CD14-positive monocyte (primary cell): ENCODE data around the gene SRPK1. TPM values are rescaled to one million over a fixed set of nuclear protein-coding genes. Genes with fewer than 3 reads are reported as not detected.
A peak's percentile ranks its signal among the peaks of the same experiment; 100 is the strongest.

ENCODE experiments used
- DNase-seq, 3 donors: peaks; one replicate each; pipeline ENCODE4 v3.0.0-alpha.2; 2011 to 2022
- H2AFZ ChIP-seq: 2 replicates; pipeline ENCODE4 v1.6.0; 2012; ENCODE audit warnings: mild to moderate bottlenecking, low read depth, low read length, inconsistent platforms; ENCODE audit not compliant: insufficient read depth, poor library complexity, severe bottlenecking
- H3K27ac ChIP-seq, 2 donors: 1 replicate in 1 of 2; 2 replicates in 1 of 2; pipeline ENCODE4 v1.5.1; 2012 to 2013; ENCODE audit warnings: low read length in 2 of 2, control low read depth in 1 of 2, inconsistent platforms in 1 of 2, low read depth in 1 of 2, mild to moderate bottlenecking in 1 of 2
- H3K27me3 ChIP-seq, 2 donors: one replicate each; pipeline versions ENCODE4 v1.6.0 to v1.6.1; 2011 to 2013; ENCODE audit warnings: low read length in 2 of 2; ENCODE audit not compliant: control insufficient read depth in 2 of 2, insufficient read depth in 2 of 2
- H3K36me3 ChIP-seq, 2 donors: replicated peaks in 1 of 2; 1 replicate in 1 of 2; 2 replicates in 1 of 2; pipeline versions ENCODE4 v1.5.1 to v1.6.1; 2012 to 2013; ENCODE audit warnings: low read length in 2 of 2, control low read depth in 1 of 2, inconsistent platforms in 1 of 2, mild to moderate bottlenecking in 1 of 2; ENCODE audit not compliant: insufficient read depth in 2 of 2, control insufficient read depth in 1 of 2
- H3K4me1 ChIP-seq, 2 donors: 1 replicate in 1 of 2; 2 replicates in 1 of 2; pipeline versions ENCODE4 v1.5.1 to v1.6.1; 2012 to 2013; ENCODE audit warnings: low read length in 2 of 2, control low read depth in 1 of 2, inconsistent platforms in 1 of 2, mild to moderate bottlenecking in 1 of 2, moderate library complexity in 1 of 2; ENCODE audit not compliant: insufficient read depth in 2 of 2, control insufficient read depth in 1 of 2
- H3K4me2 ChIP-seq: replicated peaks from 2 replicates; pipeline ENCODE3; 2012; ENCODE audit warnings: low read length, moderate library complexity, mild to moderate bottlenecking; ENCODE audit not compliant: poor library complexity, severe bottlenecking; ENCODE audit errors: extremely low read depth
- H3K4me3 ChIP-seq, 3 experiments: fragments of 200-600 bp in 1 of 3; sonication (generic) in 1 of 3; replicated peaks in 1 of 3; 1 replicate in 2 of 3; 2 replicates in 1 of 3; pipeline ENCODE4 v1.5.1; 2011 to 2013; ENCODE audit warnings: low read length in 3 of 3, mild to moderate bottlenecking in 3 of 3, control low read depth in 2 of 3, low read depth in 2 of 3, inconsistent platforms in 1 of 3, moderate library complexity in 1 of 3
- H3K79me2 ChIP-seq: 2 replicates; pipeline ENCODE4 v1.6.0; 2012; ENCODE audit warnings: mild to moderate bottlenecking, control low read depth, inconsistent platforms, low read length, moderate library complexity; ENCODE audit not compliant: insufficient read depth
- H3K9ac ChIP-seq: 2 replicates; pipeline ENCODE4 v1.6.0; 2017; ENCODE audit warnings: low read length, mild to moderate bottlenecking; ENCODE audit not compliant: insufficient read depth, poor library complexity, severe bottlenecking
- H3K9me3 ChIP-seq, 2 donors: replicated peaks in 1 of 2; 1 replicate in 1 of 2; 2 replicates in 1 of 2; pipeline versions ENCODE4 v1.5.1 to v1.6.1; 2012 to 2013; ENCODE audit warnings: low read length in 2 of 2, control low read depth in 1 of 2; ENCODE audit not compliant: control insufficient read depth in 1 of 2, insufficient read depth in 1 of 2
- H4K20me1 ChIP-seq: 2 replicates; pipeline ENCODE4 v1.6.0; 2012; ENCODE audit warnings: mild to moderate bottlenecking, low read length, control low read depth, moderate library complexity; ENCODE audit not compliant: insufficient read depth
- H3K27ac Mint-ChIP-seq, 7 donors: one replicate each; pipeline ENCODE4 v1.8.0; 2020; ENCODE audit warnings: mild to moderate bottlenecking in 7 of 7, mixed read lengths in 7 of 7, moderate library complexity in 6 of 7, inconsistent platforms in 2 of 7
- H3K27me3 Mint-ChIP-seq, 3 donors: one replicate each; pipeline ENCODE4 v1.8.0; 2021 to 2022; ENCODE audit warnings: low read depth in 3 of 3, mild to moderate bottlenecking in 3 of 3, mixed read lengths in 3 of 3, moderate library complexity in 3 of 3, inconsistent platforms in 1 of 3
- H3K36me3 Mint-ChIP-seq, 2 donors: one replicate each; pipeline ENCODE4 v1.8.0; 2020; ENCODE audit warnings: mixed read lengths in 2 of 2, inconsistent platforms in 1 of 2, mild to moderate bottlenecking in 1 of 2
- H3K4me1 Mint-ChIP-seq: one replicate; pipeline ENCODE4 v1.8.0; 2020; ENCODE audit warnings: mild to moderate bottlenecking, mixed read lengths
- H3K4me3 Mint-ChIP-seq, 2 donors: one replicate each; pipeline ENCODE4 v1.8.0; 2020; ENCODE audit warnings: mild to moderate bottlenecking in 2 of 2, mixed read lengths in 2 of 2, moderate library complexity in 1 of 2
- H3K9me3 Mint-ChIP-seq, 7 donors: one replicate each; pipeline ENCODE4 v1.8.0; 2020 to 2022; ENCODE audit warnings: mixed read lengths in 7 of 7, mild to moderate bottlenecking in 6 of 7, moderate library complexity in 6 of 7, inconsistent platforms in 2 of 7
- CTCF ChIP-seq: fragments of 200-600 bp; IDR thresholded peaks from one replicate; pipeline ENCODE4 v1.8.0; 2022; ENCODE audit warnings: antibody characterized with exemption, mild to moderate bottlenecking
- WGBS: methylation state at CpG from one replicate; pipeline ENCODE4 v1.1.5; 2013; ENCODE audit warnings: missing lambda C conversion rate; ENCODE audit not compliant: insufficient coverage; 5-methylcytosine and 5-hydroxymethylcytosine counted together
- intact Hi-C, 2 donors: fragments of 100-400 bp; cut with micrococcal nuclease; formaldehyde crosslinking; loops; one replicate each; pipeline versions ENCODE4 v1.15.0 to v1.15.1; 2023
- polyA plus RNA-seq, 3 donors: library from polyadenylated mRNA; depleted of rRNA in 1 of 3; unstranded in 2 of 3; stranded (reverse) in 1 of 3; fragments of 300-500 nt in 2 of 3; fragments of >200 nt in 1 of 3; fragmentation: Illumina TruSeq in 2 of 3; gene quantifications; 1 replicate in 2 of 3; 2 replicates in 1 of 3; pipeline ENCODE4 v1.2.3, GENCODE V29; 2012 to 2021

Gene SRPK1
- polyA plus RNA-seq, 3 donors, result 7.2 to 24.8 (median 20.5) TPM

- Histone ChIP-seq H3K9ac (no peak overlapping the region), H4K20me1 (no peaks in the 10 kb centered on the region), H3K27me3 (no peaks in the 10 kb centered on the region), H3K36me3 (peaks cover 0 to 6% of the 10 kb centered on the region in 2 donors), H3K79me2 (no peaks in the 10 kb centered on the region), H3K4me2 (no peak overlapping the region), H2AFZ (no peak overlapping the region), H3K27ac (no peak overlapping the region), H3K4me1 (peaks cover 0 to 7% of the 10 kb centered on the region in 2 donors), H3K4me3 (no peak overlapping the region), H3K9me3 (no peaks in the 10 kb centered on the region)
- no peak for DNase-seq
- H3K27ac Mint-ChIP-seq, result peak overlapping the region in 1 of 7 donors; percentile 8
- 84% methylated on average over 4 of the region's 5 CpGs for WGBS
- intact Hi-C loops, result loop anchor here in 1 of 2 donors (10.0 kb wide), 1 partner anchor 181 kb away; the partner anchor contains the start of gene CLPSL2
- H3K4me3 Mint-ChIP-seq, result no peak overlapping the region
- H3K36me3 Mint-ChIP-seq, result peaks cover 25 to 45% of the 10 kb centered on the region in 2 donors
- H3K9me3 Mint-ChIP-seq, result no peaks in the 10 kb centered on the region
- TF ChIP-seq CTCF, result no peak
- peaks cover 0 to 2% (median 0%) of the 10 kb centered on the region in 3 donors for H3K27me3 Mint-ChIP-seq
- H3K4me1 Mint-ChIP-seq, result peaks cover 14% of the 10 kb centered on the region
Measured at GRCh38 chr6:35955521-35955920, 34.6 kb upstream of the SRPK1 start.

- Mint-ChIP-seq H3K27ac (no peak overlapping the region), H3K4me1 (peaks cover 14% of the 10 kb centered on the region), H3K27me3 (peaks cover 0 to 2% (median 0%) of the 10 kb centered on the region in 3 donors), H3K9me3 (no peaks in the 10 kb centered on the region), H3K36me3 (peaks cover 24 to 42% of the 10 kb centered on the region in 2 donors), H3K4me3 (no peak overlapping the region)
- Histone ChIP-seq H3K9me3 (no peaks in the 10 kb centered on the region), H3K4me1 (peaks cover 0 to 7% of the 10 kb centered on the region in 2 donors), H3K9ac (no peak overlapping the region), H3K27ac (no peak overlapping the region), H3K36me3 (peaks cover 0 to 6% of the 10 kb centered on the region in 2 donors), H3K27me3 (no peaks in the 10 kb centered on the region), H3K79me2 (no peaks in the 10 kb centered on the region), H3K4me2 (no peak overlapping the region), H3K4me3 (no peak overlapping the region), H2AFZ (no peak overlapping the region), H4K20me1 (no peaks in the 10 kb centered on the region)
- intact Hi-C loops, result loop anchor here in 1 of 2 donors (10.0 kb wide), 1 partner anchor 180 kb away; the partner anchor contains the start of gene CLPSL2
- no peak for TF ChIP-seq CTCF
- 97% methylated on average over 3 of the region's 8 CpGs for WGBS
- no peak for DNase-seq
Measured at GRCh38 chr6:35955071-35955470, 34.2 kb upstream of the SRPK1 start.
